CD4-positive, alpha-beta T cell treated with Interleukin-6 at 100 ng/mL for 8 hours (primary cell): ENCODE results near the gene SPZ1.
"Not testable (repeated sequence)": the region's sequence is repeated elsewhere in the genome, so short reads cannot be mapped to it uniquely, and the experiment has no call there.

Source experiments
- DNase-seq: peaks from one replicate; pipeline ENCODE4 v3.0.0-alpha.2; 2020; ENCODE audit warnings: mixed read lengths, low spot score

Gene SPZ1

DNA sequence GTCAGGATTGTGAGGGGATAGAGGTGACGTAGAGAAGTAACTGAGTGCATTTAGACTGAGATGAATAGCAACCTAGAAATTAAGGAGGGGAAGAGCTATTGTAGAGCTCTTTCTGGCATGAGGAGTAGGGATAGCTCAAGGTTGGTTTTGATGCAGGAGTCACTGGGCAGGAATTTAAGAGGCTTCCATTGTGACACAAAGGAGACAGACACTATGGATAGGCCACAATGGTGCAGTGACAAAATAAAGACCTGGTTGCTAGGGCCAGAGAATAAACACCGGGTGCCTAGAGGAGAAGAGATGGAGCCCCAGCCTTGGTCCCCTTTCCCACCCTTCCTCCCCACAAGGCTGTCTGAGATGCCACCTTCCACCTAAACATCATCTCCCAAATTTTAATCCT, at the start of gene SPZ1:
TSS of gene SPZ1 (plus strand) at position 301 of the 400 bp plus-strand sequence. CDS start 214 bp downstream, outside the sequence.
- DNase-seq = no peak

DNA sequence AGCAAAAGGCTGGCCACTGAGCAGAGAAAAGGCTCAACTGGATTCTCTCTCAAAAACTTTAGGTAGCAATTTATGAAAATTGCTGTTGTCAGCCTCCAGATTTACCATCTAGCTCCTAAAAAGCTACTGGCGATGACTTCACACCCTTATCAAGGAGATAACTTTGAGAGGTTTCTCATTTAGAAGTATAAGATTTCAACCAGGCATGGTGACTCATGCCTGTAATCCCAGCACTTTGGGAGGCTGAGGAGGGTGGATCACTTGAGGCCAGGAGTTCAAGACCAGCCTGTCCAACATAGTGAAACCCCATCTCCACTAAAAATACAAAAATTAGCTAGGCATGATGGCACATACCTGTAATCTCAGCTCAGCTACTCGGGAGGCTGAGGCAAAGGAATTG, 49.3 kb upstream of the SPZ1 start:
- DNase-seq = not testable (repeated sequence)

DNA sequence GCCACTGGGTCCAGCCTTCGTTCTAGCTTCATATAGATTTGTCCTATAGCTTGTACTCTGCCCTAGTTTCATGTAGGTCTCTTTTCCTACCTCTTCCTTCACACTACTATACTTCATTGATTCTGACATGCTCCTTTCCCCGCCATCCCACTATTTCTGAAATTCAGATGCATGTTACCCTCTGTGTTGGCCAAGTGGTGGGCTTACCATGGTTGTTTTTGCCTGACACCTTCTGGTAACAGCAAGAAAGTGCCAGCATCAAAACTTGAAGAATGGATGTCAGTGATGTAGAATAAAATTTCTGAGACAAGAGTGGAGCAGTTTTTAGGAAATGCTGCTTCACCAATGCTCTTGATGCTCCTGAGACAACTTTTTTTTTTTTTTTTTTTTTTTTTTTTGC, 44.5 kb upstream of the SPZ1 start:
- peak; percentile 46 for DNase-seq

DNA sequence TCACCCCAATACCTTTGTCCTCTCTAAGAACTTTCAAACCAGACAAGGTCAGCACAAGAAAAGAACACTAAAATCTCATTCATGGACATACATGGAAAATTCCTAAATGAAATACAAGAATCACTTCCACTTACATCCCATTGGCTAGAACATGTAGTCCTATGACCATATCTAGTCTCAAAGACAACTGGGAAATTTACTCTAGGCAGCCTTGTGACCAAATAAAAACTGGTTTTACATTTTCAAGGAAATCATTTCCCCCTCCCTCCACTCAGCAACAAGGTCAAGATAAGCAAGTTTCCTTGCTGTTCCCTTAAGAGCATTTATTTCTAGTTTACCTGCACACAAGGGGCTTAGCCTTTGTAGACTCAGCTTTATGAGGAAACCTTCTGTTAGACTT, 43.6 kb upstream of the SPZ1 start:
- DNase-seq = no peak

DNA sequence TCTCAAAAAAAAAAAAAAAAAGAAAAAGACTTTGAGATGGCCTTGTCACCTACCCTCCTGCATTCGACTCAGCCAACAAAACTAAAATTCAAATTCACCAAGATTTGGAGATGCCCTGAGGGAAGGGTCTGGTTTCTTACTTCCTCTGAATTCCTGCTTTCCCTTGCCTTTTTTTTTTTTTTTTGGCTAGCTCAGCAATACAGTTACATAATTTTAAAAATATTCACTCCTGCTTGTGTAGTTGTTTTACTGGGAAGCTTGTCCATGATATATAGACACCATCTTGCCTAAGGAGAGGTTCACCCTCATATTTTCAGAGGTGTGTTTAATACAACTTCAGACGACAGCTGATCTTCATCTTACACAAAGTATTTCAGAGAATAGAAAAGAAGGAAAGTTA, 42.6 kb upstream of the SPZ1 start:
- no peak for DNase-seq

GRCh38 chr5:80282054-80282453, 37.7 kb upstream of the SPZ1 start:
- no peak for DNase-seq

DNA sequence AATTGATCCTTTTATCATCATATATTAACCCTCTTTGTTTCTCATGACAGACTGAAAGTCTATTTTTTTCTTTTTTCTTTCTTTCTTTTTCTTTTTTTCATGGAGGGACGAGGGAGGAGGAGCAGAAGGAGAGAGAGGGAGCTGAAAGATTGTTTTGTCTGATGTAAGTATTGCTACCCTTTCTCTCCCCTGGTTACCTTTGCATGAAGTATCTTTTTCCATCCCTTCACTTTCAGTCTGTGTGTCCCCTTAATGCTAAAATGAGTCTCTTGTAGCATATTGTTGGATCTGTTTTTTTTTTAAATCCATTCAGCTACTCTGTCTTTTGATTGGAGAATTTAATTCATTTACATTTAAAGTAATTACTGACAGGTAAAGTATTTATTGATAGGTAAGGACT, 36.4 kb upstream of the SPZ1 start:
- no peak for DNase-seq

DNA sequence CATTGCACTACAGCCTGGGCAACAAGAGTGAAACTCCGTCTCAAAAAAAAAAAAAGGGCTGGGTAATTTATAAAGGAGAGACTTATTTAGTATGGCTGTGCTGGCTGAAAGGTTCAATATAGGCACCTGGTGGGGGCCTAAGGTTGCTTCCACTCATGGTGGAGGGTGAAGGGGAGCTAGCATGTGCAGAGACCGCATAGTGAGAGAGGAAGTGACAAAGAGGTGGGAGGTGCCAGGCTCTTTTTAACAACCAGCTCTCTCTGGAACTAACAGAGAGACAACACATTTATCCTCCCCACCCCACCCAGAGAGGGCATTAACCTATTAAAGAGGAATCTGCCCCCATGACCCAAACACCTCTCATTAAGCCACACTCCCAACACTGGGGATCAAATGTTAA, 35.1 kb upstream of the SPZ1 start:
- DNase-seq = peak; percentile 35

DNA sequence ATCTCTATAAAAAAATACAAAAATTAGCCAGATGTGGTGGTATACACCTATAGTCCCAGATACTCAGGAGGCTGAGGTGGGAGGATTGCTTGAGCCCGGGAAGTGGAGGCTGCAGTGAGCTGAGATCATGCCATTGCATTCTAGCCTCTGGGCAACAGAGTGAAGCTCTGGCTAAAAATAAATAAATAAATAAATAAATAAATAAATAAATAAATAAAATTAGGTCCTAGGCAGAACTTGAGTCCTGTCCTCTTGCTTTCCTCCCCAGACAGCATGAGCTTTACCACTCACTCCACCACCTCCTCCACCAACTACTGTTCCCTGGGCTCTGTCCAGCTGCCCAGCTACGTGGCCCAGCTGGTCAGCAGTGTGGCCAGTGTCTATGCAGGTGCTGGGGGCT, 31.6 kb upstream of the SPZ1 start:
- DNase-seq = no peak

- no peak for DNase-seq
Measured at GRCh38 chr5:80289320-80289719, 30.5 kb upstream of the SPZ1 start.

- DNase-seq = no peak
Measured at GRCh38 chr5:80291761-80292160, 28.0 kb upstream of the SPZ1 start.

GRCh38 chr5:80296121-80296520, 23.7 kb upstream of the SPZ1 start:
- DNase-seq = no peak

GRCh38 chr5:80299601-80300000, 20.2 kb upstream of the SPZ1 start:
- DNase-seq = no peak

DNA sequence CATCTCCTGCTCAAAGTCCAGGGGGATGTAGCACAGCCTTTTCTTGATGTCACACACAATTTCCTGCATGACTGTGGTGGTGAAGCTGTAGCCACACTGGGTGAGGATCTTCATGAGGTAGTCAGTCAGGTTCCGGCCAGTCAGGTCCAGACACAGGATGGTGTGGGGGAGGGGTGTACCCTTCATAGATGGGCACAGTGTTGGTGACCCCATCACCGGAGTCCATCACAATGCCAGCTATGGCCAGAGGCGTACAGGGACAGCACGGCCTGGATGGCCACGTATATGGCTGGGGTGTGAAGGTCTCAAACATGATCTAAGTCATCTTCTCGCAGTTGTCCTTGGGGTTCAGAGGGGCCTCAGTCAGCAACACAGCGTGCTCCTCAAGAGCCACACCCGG, 19.7 kb upstream of the SPZ1 start:
- no peak for DNase-seq

- DNase-seq = not testable (repeated sequence)
Measured at GRCh38 chr5:80300796-80301195, 19.0 kb upstream of the SPZ1 start.

- not testable (repeated sequence) for DNase-seq
Measured at GRCh38 chr5:80301342-80301741, 18.5 kb upstream of the SPZ1 start.

GRCh38 chr5:80302636-80303035, 17.2 kb upstream of the SPZ1 start:
- DNase-seq = no peak

- no peak for DNase-seq
Measured at GRCh38 chr5:80308526-80308925, 11.3 kb upstream of the SPZ1 start.

DNA sequence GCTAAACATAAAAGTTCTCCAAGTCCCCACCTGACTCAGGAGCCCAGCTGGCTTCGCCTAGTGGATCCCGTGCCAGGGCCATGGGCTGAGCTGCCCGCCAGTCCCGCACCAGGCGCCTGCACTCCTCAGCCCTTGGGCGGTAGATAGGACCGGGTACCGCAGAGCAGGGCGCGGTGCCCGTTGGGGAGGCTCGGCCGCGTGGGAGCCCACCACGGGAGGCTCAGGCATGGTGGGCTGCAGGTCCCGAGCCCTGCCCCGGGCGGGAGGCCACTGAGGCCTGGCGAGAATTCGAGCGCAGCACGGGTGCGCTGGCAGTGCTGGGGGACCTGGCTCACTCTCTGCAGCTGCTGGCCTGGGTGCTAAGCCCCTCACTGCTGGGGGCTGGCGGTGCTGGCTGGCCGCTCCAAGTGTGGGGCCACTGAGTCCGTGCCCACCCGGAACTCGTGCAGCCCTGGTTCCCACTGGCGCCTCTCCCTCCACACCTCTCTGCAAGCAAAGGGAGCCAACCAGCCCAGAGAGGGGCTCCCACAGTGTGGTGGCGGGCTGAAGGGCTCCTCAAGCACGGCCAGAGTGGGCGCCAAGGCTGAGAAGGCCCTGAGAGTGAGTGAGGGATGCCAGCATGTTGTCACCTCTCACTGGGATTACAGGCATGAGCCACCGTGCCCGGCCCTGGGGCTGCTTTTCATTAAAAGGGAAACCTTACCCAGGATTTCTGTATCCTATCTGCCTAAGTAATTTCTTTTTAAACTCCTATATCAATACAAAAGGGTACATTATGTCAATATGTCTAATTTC, 9.7 kb upstream of the SPZ1 start:
- no peak for DNase-seq

DNA sequence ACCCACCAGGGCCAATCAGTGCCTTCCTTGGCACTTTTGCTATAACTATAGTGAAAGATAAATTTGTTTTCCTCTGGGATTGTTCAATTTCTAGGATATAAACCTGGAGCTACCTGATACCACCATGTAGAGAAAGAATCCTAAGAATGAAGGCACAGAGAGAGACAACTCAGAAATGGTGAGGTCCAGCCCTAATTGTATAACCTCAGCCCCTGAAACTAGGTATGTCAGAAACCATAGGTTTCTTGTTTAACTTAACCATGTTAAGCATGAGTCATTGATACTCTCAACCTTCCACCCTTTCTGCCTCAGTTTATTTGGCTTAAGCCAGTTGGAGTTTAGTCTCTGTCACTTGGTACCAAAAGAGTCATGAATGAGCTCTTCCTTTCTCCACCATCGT, 4.6 kb upstream of the SPZ1 start:
- DNase-seq = no peak

DNA sequence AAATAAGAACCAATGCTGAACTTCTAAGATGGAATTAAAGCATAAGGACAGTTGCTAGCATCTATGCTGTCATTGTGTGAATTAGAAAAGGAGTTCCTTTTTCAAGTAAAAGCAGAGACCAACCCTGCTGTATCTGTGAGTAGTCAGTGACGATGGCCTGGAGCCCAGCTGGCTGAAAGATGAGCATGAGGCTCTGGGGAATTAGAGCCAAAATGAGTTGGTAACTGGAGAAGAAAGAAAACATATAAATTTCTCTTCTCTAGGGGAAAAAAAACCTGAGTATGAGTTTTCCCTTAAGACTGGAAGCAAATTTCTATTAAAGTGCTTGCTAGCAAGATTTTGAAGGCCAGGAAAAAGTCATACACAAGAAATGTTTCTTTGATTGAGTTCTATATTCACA, 1.6 kb upstream of the SPZ1 start:
- DNase-seq = no peak

- DNase-seq = no peak
Measured at GRCh38 chr5:80324912-80325311, 5.1 kb downstream of the SPZ1 start.

- DNase-seq = no peak
Measured at GRCh38 chr5:80326468-80326867, 6.7 kb downstream of the SPZ1 start.

- DNase-seq = no peak
Measured at GRCh38 chr5:80337379-80337778, 17.6 kb downstream of the SPZ1 start.
